GM23248 (cell line): ENCODE measurements around the gene RAB44. TPM values are rescaled to one million over a fixed set of nuclear protein-coding genes. Genes with fewer than 3 reads are reported as not detected.

Source experiments
- DNase-seq: peaks from one replicate; pipeline ENCODE4 v3.0.0-alpha.2; 2015
- H2AFZ ChIP-seq: fragments of 200-600 bp; sonication (generic); 2 replicates; pipeline ENCODE4 v1.6.1; 2016; ENCODE audit warnings: antibody characterized with exemption
- H3F3A ChIP-seq: fragments of 200-600 bp; sonication (generic); 2 replicates; pipeline ENCODE4 v1.6.1; 2016; ENCODE audit warnings: mild to moderate bottlenecking, antibody characterized with exemption, mixed run types; ENCODE audit not compliant: insufficient read depth
- H3K27ac ChIP-seq: fragments of 200-600 bp; sonication (generic); 2 replicates; pipeline ENCODE4 v1.5.1; 2016; ENCODE audit warnings: mild to moderate bottlenecking
- H3K27me3 ChIP-seq: fragments of 200-600 bp; sonication (generic); replicated peaks from 2 replicates; pipeline ENCODE4 v1.6.1; 2016; ENCODE audit warnings: mild to moderate bottlenecking; ENCODE audit not compliant: insufficient read depth
- H3K36me3 ChIP-seq: fragments of 200-600 bp; sonication (generic); 2 replicates; pipeline ENCODE4 v1.6.1; 2016; ENCODE audit warnings: low read depth, mild to moderate bottlenecking
- H3K4me1 ChIP-seq: fragments of 200-600 bp; sonication (generic); 2 replicates; pipeline ENCODE4 v1.6.1; 2016; ENCODE audit warnings: mild to moderate bottlenecking; ENCODE audit not compliant: insufficient read depth
- H3K4me2 ChIP-seq: fragments of 200-600 bp; sonication (generic); one replicate; pipeline ENCODE4 v1.6.1; 2016; ENCODE audit warnings: mild to moderate bottlenecking; ENCODE audit not compliant: unreplicated experiment
- H3K4me3 ChIP-seq: fragments of 200-600 bp; sonication (generic); 2 replicates; pipeline ENCODE4 v1.5.1; 2016; ENCODE audit warnings: mild to moderate bottlenecking
- H3K79me2 ChIP-seq: fragments of 200-600 bp; sonication (generic); 2 replicates; pipeline ENCODE4 v1.6.1; 2016; ENCODE audit warnings: mild to moderate bottlenecking; ENCODE audit not compliant: insufficient read depth
- H3K9ac ChIP-seq: fragments of 200-600 bp; sonication (generic); 2 replicates; pipeline ENCODE4 v1.6.1; 2016; ENCODE audit warnings: mild to moderate bottlenecking
- H3K9me2 ChIP-seq: fragments of 200-600 bp; sonication (generic); 2 replicates; pipeline ENCODE4 v1.6.1; 2016; ENCODE audit warnings: mixed run types, mild to moderate bottlenecking, moderate library complexity; ENCODE audit not compliant: insufficient read depth
- H3K9me3 ChIP-seq: fragments of 200-600 bp; sonication (generic); one replicate; pipeline ENCODE4 v1.6.1; 2017; ENCODE audit warnings: low read depth
- H4K20me1 ChIP-seq: fragments of 200-600 bp; sonication (generic); 2 replicates; pipeline ENCODE4 v1.6.0; 2016; ENCODE audit not compliant: insufficient read depth
- EZH2 ChIP-seq: fragments of 200-600 bp; sonication (generic); IDR thresholded peaks from 2 replicates; pipeline ENCODE4 v1.6.1; 2018; ENCODE audit warnings: antibody characterized with exemption, mild to moderate bottlenecking; ENCODE audit not compliant: insufficient read depth, poor library complexity, severe bottlenecking
- EZH2phosphoT487 ChIP-seq: fragments of 200-600 bp; sonication (generic); IDR thresholded peaks from 2 replicates; pipeline ENCODE4 v1.6.1; 2018; ENCODE audit warnings: antibody characterized with exemption, moderate library complexity, mild to moderate bottlenecking, low read depth; ENCODE audit not compliant: insufficient read depth
- WGBS, 2 experiments: methylation state at CpG; one replicate each; pipeline ENCODE4 v1.1.6; 2015 to 2017; ENCODE audit warnings: low lambda C conversion rate in 2 of 2, low coverage in 1 of 2; ENCODE audit errors: missing lambda C conversion rate in 2 of 2; 5-methylcytosine and 5-hydroxymethylcytosine counted together
- in situ Hi-C: fragments of 300-500 bp; cut with MboI; formaldehyde crosslinking; loops from 2 replicates; pipeline ENCODE4 v1.15.0; 2020
- polyA plus RNA-seq: library from polyadenylated mRNA; unstranded; fragments of >200 nt; fragmentation: Nextera tagmentation; extraction: Ambion mirVana; gene quantifications from 2 replicates; pipeline ENCODE4 v1.2.1, GENCODE V29; 2016
- total RNA-seq: library from RNA; depleted of rRNA; stranded (reverse); fragments of >200 nt; shearing (Covaris generic); gene quantifications from 2 replicates; pipeline ENCODE4 v1.2.3, GENCODE V29; 2014

The RAB44 gene
- total and polyA plus RNA-seq, 2 experiments from 2014 or later: not detected

GRCh38 chr6:36678488-36679042 is 19.1 kb upstream of the RAB44 start, which contains the start of gene CDKN1A:
Gene CDKN1A, plus strand, starts transcription at chr6:36678714. Its CDS starts 5,388 bp downstream, at chr6:36684102.
- H3K36me3 ChIP-seq: peaks cover 17% of the 10 kb centered on the region
- H3K9ac ChIP-seq: peak within 1 kb of the TSS; percentile 98
- peaks cover 24% of the 10 kb centered on the region; the same call in 1 of the 2 replicates for H4K20me1 ChIP-seq
- H3K79me2 ChIP-seq: peaks cover 46% of the 10 kb centered on the region
- no peaks in the 10 kb centered on the region for H3K27me3 ChIP-seq
- no peaks in the 10 kb centered on the region for H3K9me3 ChIP-seq
- TF ChIP-seq EZH2phosphoT487: no peak
- TF ChIP-seq EZH2: no peak
- H3K4me3 ChIP-seq: peak within 1 kb of the TSS; percentile 94
- peak within 1 kb of the TSS; percentile 96 for H3K27ac ChIP-seq
- 1% methylated on average over 39 to 59 of the region's 63 CpGs for WGBS, 2 experiments
- H3K4me2 ChIP-seq: peak within 1 kb of the TSS; percentile 83
- peaks cover 52% of the 10 kb centered on the region for H3K4me1 ChIP-seq
- H3F3A ChIP-seq: peaks cover 53% of the 10 kb centered on the region
- in situ Hi-C loops: no loop called here
- H2AFZ ChIP-seq: peak within 1 kb of the TSS; percentile 54; the same call in 1 of the 2 replicates
- no peaks in the 10 kb centered on the region for H3K9me2 ChIP-seq
- peak; percentile 97 for DNase-seq

- no peaks in the 10 kb centered on the region for H3K9me2 ChIP-seq
- no peaks in the 10 kb centered on the region for H3K9me3 ChIP-seq
- peaks cover 30% of the 10 kb centered on the region; the same call in 1 of the 2 replicates for H4K20me1 ChIP-seq
- peak overlapping the region; percentile 81 for H3K4me2 ChIP-seq
- peaks cover 52% of the 10 kb centered on the region for H3K4me1 ChIP-seq
- WGBS, 2 experiments: 0 to 1% methylated on average over 39 to 56 of the region's 61 CpGs
- peaks cover 53% of the 10 kb centered on the region for H3K79me2 ChIP-seq
- H3K27me3 ChIP-seq: no peaks in the 10 kb centered on the region
- H3K27ac ChIP-seq: peak overlapping the region; percentile 96
- peaks cover 58% of the 10 kb centered on the region for H3F3A ChIP-seq
- no peak overlapping the region for H2AFZ ChIP-seq
- peak; percentile 81 for DNase-seq
- peak overlapping the region; percentile 94 for H3K4me3 ChIP-seq
- TF ChIP-seq EZH2phosphoT487 (no peak), EZH2 (no peak)
- H3K36me3 ChIP-seq: peaks cover 22% of the 10 kb centered on the region
- peak overlapping the region; percentile 98 for H3K9ac ChIP-seq
- in situ Hi-C loops: no loop called here
Measured at GRCh38 chr6:36679043-36679833, 18.4 kb upstream of the RAB44 start.

DNA sequence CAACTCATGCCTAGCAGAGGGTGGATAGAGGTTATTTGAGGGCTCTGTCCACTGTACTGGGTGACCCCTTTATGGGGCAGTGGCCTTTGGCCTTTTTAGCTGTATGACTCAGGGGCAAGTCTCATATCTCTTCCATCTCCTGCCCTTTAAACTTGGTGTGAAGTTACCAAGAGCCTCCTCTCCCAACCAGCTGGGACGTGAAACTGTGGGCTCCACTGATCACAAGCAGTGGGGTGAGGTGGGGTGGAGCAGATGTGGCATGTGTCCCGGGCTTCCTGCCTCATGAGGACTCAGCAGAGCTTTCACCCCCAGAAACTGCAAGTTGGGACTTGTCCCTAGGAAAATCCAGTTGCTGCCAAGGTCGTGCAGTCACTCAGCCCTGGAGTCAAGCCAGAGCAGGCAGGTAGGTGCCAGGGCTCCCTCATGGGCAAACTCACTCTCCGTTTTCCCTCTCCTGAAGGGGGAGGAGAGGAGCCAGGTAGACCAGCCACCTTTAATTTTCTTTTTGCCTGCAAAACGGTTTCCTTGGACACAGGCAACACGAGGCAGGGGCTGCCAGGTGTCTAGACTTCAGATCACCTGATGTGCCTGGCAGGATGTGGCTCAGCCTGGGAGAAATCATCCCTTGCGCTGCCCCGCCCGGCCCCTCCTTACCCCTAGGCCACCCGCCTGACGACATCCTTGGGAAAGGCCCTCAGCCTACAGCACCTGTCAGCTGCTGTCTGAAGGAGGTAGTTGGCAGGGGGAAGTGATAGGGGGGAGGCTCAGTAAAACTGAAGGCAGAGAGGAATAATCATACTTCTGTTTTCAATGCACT is 15.1 kb upstream of the RAB44 start:
- DNase-seq: peak; percentile 54
- Histone ChIP-seq H4K20me1 (peaks cover 43% of the 10 kb centered on the region), H3K4me1 (peaks cover 33% of the 10 kb centered on the region), H3K79me2 (peaks cover 76% of the 10 kb centered on the region), H2AFZ (no peak overlapping the region), H3K36me3 (peaks cover 55% of the 10 kb centered on the region), H3F3A (peaks cover 74% of the 10 kb centered on the region), H3K27ac (peak overlapping the region; percentile 53), H3K9me2 (no peaks in the 10 kb centered on the region), H3K9me3 (no peaks in the 10 kb centered on the region), H3K4me2 (peak overlapping the region; percentile 97), H3K4me3 (peak overlapping the region; percentile 94), H3K27me3 (no peaks in the 10 kb centered on the region), H3K9ac (peak overlapping the region; percentile 98)
- WGBS, 2 experiments: 74 to 81% methylated on average over 5 to 11 of the region's 11 CpGs
- no peak for TF ChIP-seq EZH2
- no peak for TF ChIP-seq EZH2phosphoT487
- in situ Hi-C loops: no loop called here

GRCh38 chr6:36683145-36683655 is 14.4 kb upstream of the RAB44 start:
- Histone ChIP-seq H3K9me2 (no peaks in the 10 kb centered on the region), H3K36me3 (peaks cover 57% of the 10 kb centered on the region), H3K27ac (peak overlapping the region; percentile 53; the same call in 1 of the 2 replicates), H2AFZ (no peak overlapping the region), H3K27me3 (no peaks in the 10 kb centered on the region), H3K79me2 (peaks cover 76% of the 10 kb centered on the region), H4K20me1 (peaks cover 43% of the 10 kb centered on the region), H3K4me2 (peak overlapping the region; percentile 97), H3K9me3 (no peaks in the 10 kb centered on the region), H3K4me1 (peaks cover 27% of the 10 kb centered on the region), H3K4me3 (peak overlapping the region; percentile 94; the same call in 1 of the 2 replicates), H3F3A (peaks cover 74% of the 10 kb centered on the region), H3K9ac (peak overlapping the region; percentile 98)
- in situ Hi-C loops: no loop called here
- WGBS, 2 experiments: 93 to 98% methylated on average over 6 of the region's 6 CpGs
- DNase-seq: no peak
- TF ChIP-seq EZH2: no peak
- no peak for TF ChIP-seq EZH2phosphoT487
